Vagina (tissue), 2 donors: ENCODE data around the gene MAPK8IP2.

Source experiments
- POLR2A ChIP-seq, 2 donors: fragments of 450-650 bp; IDR thresholded peaks; one replicate each; pipeline ENCODE4 v1.6.1; 2017; ENCODE audit warnings: antibody characterized with exemption in 2 of 2, mild to moderate bottlenecking in 2 of 2, moderate library complexity in 2 of 2
- POLR2AphosphoS5 ChIP-seq, 2 donors: sonication (generic); formaldehyde crosslinking; IDR thresholded peaks; one replicate each; pipeline ENCODE4 v1.9.0; 2017; ENCODE audit warnings: antibody characterized with exemption in 2 of 2, mild to moderate bottlenecking in 2 of 2, low read depth in 1 of 2; ENCODE audit not compliant: insufficient read depth in 1 of 2
- TF ChIP-seq, protein P1 (sequence below), 3 experiments: fragments of 450-650 bp in 2 of 3; fragments of 200-600 bp in 1 of 3; sonication (generic) in 1 of 3; IDR thresholded peaks; one replicate each; pipeline ENCODE4 v1.5.1; 2017 to 2019; ENCODE audit warnings: antibody characterized with exemption in 3 of 3, mild to moderate bottlenecking in 2 of 3, moderate library complexity in 2 of 3

DNA sequence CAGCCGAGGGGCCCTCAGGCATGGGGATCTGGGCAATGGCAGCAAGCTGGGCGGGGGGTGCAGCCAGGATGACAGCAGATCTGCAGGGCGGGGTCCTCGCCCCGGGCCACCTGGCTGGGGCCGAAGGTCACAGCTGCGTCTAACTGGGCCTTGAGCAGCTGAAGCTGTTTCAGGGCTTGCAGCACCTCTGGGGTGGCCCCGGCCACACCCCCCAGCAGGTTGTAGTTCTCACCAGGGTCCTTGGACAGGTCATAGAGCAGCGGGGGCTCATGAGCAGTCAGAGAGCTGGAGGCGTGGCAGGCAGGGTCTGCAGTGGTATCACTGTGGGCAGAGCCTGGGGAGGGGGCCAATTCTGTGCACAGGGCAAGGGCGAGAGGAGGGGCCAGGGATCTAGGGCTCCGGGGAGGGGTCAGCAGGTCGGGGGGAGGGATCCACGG is 24.6 kb downstream of the MAPK8IP2 start:
- TF ChIP-seq, protein P1, sequence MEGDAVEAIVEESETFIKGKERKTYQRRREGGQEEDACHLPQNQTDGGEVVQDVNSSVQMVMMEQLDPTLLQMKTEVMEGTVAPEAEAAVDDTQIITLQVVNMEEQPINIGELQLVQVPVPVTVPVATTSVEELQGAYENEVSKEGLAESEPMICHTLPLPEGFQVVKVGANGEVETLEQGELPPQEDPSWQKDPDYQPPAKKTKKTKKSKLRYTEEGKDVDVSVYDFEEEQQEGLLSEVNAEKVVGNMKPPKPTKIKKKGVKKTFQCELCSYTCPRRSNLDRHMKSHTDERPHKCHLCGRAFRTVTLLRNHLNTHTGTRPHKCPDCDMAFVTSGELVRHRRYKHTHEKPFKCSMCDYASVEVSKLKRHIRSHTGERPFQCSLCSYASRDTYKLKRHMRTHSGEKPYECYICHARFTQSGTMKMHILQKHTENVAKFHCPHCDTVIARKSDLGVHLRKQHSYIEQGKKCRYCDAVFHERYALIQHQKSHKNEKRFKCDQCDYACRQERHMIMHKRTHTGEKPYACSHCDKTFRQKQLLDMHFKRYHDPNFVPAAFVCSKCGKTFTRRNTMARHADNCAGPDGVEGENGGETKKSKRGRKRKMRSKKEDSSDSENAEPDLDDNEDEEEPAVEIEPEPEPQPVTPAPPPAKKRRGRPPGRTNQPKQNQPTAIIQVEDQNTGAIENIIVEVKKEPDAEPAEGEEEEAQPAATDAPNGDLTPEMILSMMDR (IDR thresholded peaks at IDR 0.05) = no peak
- TF ChIP-seq POLR2A (IDR thresholded peaks at IDR 0.05) (no peak), POLR2AphosphoS5 (IDR thresholded peaks at IDR 0.05; ENCODE audit: insufficient read depth in 1 of 2, low read depth in 1 of 2) (no peak)
